Vagina (tissue), 2 donors: ENCODE measurements around the gene DHX35.

Experiments used
- POLR2A ChIP-seq, 2 donors: fragments of 450-650 bp; IDR thresholded peaks; one replicate each; pipeline ENCODE4 v1.6.1; 2017; ENCODE audit warnings: antibody characterized with exemption in 2 of 2, mild to moderate bottlenecking in 2 of 2, moderate library complexity in 2 of 2
- POLR2AphosphoS5 ChIP-seq, 2 donors: sonication (generic); formaldehyde crosslinking; IDR thresholded peaks; one replicate each; pipeline ENCODE4 v1.9.0; 2017; ENCODE audit warnings: antibody characterized with exemption in 2 of 2, mild to moderate bottlenecking in 2 of 2, low read depth in 1 of 2; ENCODE audit not compliant: insufficient read depth in 1 of 2
- TF ChIP-seq, protein P1 (sequence below), 3 experiments: fragments of 450-650 bp in 2 of 3; fragments of 200-600 bp in 1 of 3; sonication (generic) in 1 of 3; IDR thresholded peaks; one replicate each; pipeline ENCODE4 v1.5.1; 2017 to 2019; ENCODE audit warnings: antibody characterized with exemption in 3 of 3, mild to moderate bottlenecking in 2 of 3, moderate library complexity in 2 of 3

DNA sequence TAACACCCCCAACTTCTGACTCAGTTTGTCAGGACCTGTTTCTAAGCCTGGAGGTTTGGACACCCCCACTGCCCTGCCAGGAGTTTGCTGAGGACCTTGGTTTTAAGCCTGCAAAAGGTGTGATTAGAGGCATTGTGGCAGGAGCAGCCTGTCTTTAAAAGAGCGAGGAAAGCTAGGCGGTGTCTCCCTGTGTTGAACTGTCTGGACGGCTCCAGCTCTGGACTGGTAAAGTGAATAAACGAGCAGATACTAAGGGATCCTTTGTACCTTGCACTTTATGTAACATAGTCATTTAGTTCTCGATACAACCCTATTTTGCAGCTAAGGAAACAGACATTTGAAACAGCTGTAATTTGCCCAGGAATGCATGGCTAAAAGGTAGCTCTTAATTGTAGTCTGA, 21.5 kb upstream of the DHX35 start:
- TF ChIP-seq, protein P1, sequence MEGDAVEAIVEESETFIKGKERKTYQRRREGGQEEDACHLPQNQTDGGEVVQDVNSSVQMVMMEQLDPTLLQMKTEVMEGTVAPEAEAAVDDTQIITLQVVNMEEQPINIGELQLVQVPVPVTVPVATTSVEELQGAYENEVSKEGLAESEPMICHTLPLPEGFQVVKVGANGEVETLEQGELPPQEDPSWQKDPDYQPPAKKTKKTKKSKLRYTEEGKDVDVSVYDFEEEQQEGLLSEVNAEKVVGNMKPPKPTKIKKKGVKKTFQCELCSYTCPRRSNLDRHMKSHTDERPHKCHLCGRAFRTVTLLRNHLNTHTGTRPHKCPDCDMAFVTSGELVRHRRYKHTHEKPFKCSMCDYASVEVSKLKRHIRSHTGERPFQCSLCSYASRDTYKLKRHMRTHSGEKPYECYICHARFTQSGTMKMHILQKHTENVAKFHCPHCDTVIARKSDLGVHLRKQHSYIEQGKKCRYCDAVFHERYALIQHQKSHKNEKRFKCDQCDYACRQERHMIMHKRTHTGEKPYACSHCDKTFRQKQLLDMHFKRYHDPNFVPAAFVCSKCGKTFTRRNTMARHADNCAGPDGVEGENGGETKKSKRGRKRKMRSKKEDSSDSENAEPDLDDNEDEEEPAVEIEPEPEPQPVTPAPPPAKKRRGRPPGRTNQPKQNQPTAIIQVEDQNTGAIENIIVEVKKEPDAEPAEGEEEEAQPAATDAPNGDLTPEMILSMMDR (IDR thresholded peaks at IDR 0.05): no peak
- TF ChIP-seq POLR2A (IDR thresholded peaks at IDR 0.05): no peak
- no peak for TF ChIP-seq POLR2AphosphoS5 (IDR thresholded peaks at IDR 0.05; ENCODE audit: insufficient read depth in 1 of 2, low read depth in 1 of 2)
